ENCODE results near the gene CNPY1.

GRCh38 chr7:155466142-155466813 lies 80.1 kb downstream of the CNPY1 start:
- TF ChIP-seq, protein P1, sequence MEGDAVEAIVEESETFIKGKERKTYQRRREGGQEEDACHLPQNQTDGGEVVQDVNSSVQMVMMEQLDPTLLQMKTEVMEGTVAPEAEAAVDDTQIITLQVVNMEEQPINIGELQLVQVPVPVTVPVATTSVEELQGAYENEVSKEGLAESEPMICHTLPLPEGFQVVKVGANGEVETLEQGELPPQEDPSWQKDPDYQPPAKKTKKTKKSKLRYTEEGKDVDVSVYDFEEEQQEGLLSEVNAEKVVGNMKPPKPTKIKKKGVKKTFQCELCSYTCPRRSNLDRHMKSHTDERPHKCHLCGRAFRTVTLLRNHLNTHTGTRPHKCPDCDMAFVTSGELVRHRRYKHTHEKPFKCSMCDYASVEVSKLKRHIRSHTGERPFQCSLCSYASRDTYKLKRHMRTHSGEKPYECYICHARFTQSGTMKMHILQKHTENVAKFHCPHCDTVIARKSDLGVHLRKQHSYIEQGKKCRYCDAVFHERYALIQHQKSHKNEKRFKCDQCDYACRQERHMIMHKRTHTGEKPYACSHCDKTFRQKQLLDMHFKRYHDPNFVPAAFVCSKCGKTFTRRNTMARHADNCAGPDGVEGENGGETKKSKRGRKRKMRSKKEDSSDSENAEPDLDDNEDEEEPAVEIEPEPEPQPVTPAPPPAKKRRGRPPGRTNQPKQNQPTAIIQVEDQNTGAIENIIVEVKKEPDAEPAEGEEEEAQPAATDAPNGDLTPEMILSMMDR (IDR thresholded peaks at IDR 0.05), result no peak
- TF ChIP-seq TCF7L2 (IDR thresholded peaks at IDR 0.05; ENCODE audit: low read depth, low read length) (no peak), POLR2AphosphoS5 (IDR thresholded peaks at IDR 0.05; ENCODE audit: low read depth, low read length) (no peak), SIN3A (IDR thresholded peaks at IDR 0.05; ENCODE audit: borderline replicate concordance, insufficient read depth, low read depth, low read length) (no peak)

Measured in Panc1 (cell line).